ENCODE results near the gene VSTM1.
"Not testable (repeated sequence)": the region's sequence is repeated elsewhere in the genome, so short reads cannot be mapped to it uniquely, and the experiment has no call there.

The VSTM1 gene

DNA sequence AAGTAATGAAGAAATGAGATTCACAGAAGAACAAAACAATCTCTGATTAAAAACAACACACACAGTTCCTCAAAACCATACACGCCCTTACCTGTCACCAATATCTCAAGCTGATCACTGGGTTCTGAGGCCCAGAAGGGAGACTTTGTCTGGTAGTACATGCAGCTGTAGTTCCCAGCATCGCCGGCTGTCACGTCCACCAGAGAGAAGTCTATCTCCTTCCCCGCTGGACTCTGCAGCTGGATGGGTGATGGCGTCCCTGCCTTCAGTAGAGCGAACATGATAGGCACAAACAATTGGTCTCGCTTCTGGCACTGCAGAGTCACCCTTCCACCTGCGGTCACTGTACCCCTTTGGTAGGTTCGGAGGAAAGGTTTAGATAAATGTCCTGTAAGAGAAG, 10.1 kb upstream of the VSTM1 start:
- DNase-seq (ENCODE audit: low read depth) = no peak

DNA sequence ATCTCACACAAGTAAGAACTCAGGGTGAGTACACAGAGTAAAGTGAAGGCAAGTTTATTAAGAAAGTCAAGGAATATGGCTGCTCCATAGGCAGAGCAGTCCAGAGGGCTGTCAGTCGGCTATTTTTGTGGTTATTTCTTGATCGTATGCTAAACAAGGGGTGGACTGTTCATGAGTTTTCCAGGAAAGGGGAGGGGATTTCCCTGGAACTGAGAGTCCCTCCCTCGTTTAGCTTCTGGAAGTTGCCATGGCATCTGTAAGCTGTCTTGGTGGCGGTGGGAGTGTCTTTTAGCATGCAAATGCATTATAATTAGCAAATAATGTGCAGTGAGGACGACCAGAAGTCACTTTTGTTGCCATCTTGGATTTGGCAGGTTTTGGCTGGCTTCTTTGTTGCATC, 5.8 kb upstream of the VSTM1 start:
- DNase-seq (ENCODE audit: low read depth) = no peak

DNA sequence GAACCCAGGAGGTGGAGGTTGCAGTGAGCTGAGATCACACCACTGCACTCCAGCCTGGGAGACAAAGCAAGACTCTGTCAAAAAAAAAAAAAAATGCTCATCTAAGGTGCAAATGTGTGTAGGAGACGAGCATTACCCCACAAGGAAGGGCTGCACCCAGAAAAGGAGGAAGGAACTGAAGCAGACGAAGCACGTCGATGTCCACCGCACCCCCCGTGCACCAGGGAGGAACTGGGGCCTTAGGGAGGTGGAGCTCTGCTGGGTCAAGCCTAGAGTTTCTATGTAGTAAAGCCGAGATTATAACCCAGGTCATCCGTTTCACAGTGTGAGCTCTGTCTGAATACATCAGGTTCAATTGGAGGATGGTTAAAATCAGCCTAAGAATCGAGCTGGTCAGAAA, 1.1 kb downstream of the VSTM1 start:
- DNase-seq (ENCODE audit: low read depth) = no peak

DNA sequence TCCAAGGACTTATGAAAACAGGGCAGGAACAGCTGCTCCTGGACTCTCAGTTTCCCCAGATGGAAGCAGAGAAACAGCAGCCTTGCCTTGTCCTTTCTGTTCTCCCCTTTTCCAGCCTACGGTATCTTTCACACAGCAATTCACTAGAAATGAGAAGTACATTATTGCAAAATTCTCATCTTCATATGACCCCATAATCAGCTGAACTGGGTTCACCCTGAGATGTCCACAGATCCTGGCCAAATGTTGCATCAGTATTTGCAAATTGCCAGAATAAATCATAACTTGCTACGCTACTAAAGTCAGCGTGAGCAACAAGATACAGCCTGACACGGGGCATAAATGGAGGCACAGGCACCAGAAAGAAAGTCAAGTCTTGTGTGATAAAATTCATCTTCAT, 16.1 kb downstream of the VSTM1 start:
- DNase-seq (ENCODE audit: low read depth) = no peak

DNA sequence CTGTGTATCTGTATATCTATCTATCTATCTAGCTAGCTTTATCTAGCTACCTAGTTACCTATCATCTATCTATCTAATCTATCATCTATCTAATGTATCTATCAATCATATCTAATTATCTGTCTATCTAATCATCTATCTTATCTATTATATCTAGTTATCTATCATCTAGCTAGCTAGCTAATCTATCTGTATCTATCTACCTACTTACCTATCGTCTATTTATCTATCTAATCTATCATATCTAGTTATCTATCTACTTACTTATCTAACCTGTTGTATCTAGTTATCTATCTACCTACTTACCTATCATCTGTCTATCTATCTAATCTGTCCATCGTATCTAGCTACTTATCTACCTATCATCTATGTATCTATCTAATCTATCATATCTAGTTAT, 17.9 kb downstream of the VSTM1 start:
- DNase-seq (ENCODE audit: low read depth) = no peak

DNA sequence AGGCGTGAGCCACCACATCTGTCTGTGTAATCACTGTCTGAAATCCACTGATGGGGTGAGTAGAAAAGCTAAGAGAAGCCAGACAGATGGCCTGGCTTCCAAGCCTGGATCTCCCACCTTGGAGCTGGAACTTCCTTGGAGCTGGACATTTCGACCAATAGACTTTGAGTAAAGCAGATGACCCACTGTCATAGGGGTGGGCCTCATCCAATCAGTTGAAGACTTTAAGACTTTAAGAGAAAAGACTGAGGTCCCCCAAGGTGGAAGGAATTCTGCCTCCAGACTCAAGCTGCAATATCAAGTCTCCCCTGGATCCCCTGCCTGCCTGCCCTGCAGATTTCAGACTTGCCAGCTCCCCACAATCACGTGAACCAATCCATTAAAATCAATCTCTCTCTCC, 20.7 kb downstream of the VSTM1 start:
- no peak for DNase-seq (ENCODE audit: low read depth)

DNA sequence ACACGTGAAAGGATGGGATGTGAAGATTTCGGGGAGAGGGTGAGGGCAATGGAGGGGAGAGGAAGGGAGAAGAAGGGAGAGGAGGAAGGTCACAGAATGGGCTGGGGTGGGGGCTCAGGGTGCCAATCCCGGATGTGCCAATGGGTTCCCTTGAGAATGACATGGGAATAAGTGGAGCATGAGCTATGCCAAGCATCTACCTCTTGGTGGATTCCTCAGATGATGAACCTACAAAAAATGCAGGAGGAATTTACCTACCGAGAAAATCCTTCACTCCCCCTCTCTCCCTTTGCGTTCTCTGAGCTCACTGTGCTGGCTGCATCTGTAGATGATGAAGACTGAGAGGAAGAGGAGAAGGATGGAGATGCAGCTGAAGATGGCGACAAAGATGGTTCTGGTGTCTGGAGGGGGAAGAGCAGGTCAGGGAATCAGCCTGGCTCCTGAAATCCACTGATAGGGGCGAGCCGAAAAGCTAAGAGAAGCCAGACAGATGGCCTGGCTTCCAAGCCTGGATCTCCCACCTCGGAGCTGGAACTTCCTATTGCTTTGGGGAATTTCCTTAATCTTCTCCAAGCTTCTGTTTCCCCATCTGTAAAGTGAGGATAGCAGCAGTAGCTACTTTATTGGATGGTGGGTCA, 21.6 kb downstream of the VSTM1 start:
- DNase-seq (ENCODE audit: low read depth) = no peak

DNA sequence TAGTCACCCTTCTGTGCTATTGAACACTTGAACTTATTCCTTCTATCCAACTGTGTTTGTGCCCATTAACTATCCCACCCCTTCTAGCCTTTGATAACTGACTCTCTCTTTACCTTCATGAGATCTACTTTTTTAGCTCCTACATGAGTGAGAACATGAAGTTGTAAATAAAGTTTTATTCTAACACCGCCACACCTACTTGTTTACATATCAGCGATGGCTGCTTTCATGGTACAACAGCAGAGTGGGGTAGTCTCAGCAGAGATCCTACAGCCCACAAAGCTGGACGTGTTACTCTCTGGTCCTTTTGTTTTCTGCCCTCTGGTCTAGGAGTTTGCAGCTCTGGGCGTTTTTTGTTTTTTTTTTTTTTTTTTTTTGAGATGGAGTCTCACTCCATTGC, 23.7 kb downstream of the VSTM1 start:
- DNase-seq (ENCODE audit: low read depth) = no peak

DNA sequence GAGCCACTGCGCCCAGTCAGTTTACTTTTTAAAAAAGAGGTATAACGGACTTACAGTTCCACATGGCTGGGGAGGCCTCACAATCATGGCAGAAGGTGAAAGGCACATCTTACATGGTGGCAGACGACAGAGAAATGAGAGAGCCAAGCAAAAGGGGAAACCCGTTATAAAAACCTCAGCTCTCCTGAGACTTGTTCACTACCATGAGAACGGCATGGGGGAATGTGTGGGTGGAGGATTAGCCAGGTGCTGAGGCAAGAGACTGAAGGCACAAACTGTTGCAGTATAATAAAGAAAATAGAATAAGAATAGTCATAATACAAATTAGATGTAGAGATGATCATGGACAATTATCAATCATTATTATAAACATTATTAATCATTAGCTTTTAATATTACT, 27.2 kb downstream of the VSTM1 start:
- not testable (repeated sequence) for DNase-seq (ENCODE audit: low read depth)

DNA sequence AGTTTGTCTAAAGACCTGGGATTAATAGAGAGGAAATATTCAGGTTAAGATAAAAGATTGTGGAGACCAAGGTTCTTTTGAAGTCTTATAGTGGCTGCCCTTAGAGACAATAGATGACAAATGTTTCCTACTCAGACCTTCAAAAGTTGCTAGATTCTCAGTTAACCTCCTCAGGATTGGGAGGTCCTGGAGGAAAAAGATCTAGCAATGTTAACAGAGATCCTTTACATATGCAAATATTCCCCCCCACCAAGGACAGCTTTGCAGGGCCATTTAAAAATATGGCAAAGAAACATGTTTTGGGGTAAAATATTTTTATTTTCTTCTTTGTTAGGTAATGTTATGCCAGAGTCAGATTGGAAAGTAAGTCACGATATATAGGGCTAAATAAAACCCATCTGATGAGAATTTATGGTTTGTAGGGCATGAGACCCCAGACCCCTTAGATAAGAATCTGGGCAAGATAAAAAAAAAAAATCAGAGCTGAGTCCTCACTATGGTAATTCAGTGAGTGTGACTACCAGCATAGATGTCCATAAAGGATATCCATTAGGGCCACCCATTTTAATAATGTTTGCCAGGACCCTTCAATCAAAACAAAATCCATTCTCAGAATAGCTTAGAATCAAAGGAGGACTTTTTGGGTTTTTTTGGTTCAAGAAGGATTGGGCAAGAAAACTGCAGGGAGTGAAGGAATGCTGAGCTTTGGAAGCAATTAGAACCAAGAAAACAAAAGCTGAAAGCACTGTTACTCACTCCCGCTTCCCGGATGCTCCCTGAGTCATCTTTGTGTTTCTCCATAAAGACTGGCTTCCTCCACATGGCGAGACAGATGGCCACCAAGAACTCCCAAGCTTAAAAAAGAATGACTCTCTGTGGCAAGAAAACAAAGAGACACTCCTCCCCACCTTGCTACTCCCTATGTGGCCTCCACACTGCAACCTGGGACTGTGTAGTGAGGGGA, 28.2 kb downstream of the VSTM1 start:
- no peak for DNase-seq (ENCODE audit: low read depth)

DNA sequence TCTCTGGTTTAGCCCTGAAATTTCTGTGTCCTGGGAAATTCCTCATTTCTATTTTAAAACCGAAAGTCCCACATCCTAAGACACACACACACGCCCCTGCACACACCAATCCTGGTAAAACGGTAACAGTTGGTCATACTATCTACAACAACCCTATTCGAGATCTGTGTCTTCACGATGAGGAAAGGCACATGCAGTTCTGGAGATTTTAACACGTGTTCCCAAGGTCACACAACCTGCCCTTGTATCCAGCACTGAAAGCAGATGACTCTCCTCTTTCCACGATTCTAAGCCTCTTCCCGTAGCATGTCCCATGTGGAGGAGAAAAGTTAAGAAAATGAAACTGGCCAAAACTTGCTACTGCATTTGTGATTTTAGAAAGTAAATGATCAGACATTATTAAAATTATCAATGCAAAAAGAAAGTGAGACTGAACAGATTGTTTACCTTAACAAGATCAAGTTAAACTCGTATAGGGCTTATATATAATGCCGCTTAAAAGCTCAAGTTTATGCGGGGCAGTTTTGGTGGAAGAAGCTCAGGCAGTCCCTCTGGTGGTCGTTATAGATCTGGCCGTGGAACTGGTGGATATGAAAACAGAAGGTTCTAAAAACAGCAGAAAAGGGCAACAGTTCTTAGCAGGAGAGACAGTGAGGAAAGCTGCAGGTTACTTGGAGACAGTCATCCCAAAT, 32.7 kb downstream of the VSTM1 start:
- no peak for DNase-seq (ENCODE audit: low read depth)

DNA sequence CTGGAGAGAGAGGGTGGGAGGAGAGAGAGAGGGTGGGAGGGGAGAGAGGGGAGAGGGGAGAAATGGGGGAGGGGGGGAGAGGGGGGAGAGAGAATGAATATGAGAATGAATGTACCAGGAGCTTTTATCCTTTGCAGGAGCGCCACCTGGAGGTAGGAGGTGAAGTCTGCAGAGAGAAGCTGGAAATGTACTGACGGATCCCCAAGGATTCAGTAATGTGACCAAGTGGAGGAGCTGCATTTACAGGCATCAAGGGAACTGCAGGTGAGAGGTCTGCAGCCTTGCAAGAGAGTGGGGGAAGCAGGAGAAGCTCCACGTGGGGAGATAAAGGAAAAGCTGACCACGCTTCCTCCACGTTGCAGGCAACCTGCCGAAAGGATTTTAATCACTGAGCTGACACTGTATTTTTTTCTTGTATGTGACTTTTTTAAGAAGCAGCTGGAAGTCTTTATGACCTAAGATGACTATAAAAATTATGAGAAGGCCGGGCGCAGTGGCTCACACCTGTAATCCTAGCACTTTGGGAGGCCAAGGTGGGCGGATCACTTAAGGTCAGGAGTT, 33.7 kb downstream of the VSTM1 start:
- DNase-seq (ENCODE audit: low read depth) = peak; percentile 18

DNA sequence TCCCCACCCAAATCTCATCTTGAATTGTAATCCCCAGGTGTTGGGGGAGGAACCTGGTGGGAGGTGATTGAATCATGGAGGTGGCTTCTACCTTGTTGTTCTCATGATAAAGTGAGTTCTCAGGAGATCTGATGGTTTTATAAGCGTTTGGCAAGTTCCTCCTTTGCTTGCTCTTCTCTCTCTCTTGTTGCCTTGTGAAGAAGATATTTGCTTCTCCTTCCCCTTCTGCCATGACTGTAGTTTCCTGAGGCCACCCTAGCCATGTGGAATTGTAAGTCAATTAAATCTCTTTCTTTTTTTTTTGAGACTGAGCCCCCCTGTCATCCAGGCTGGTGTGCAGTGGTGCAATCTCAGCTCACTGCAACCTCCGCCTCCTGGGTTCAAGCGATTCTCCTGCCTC, 34.4 kb downstream of the VSTM1 start:
- DNase-seq (ENCODE audit: low read depth) = no peak

DNA sequence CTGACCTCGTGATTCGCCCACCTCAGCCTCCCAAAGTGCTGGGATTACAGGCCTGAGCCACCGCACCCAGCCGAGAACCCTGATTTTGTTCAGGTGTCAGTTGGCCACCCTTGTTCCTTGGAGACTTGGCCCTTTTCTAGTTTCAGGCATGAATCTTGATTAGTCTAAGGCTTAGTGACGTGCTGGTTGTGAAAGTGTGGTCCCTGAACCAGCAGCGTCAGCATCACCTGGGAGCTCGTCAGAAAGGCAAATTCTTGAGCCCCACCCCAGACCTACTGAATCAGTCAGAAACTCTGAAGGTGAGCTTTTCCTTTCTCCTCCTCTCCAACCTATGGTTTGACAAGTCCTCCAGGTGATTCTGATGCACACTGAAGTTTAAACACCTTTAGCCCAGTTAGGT, 37.0 kb downstream of the VSTM1 start:
- DNase-seq (ENCODE audit: low read depth) = no peak

DNA sequence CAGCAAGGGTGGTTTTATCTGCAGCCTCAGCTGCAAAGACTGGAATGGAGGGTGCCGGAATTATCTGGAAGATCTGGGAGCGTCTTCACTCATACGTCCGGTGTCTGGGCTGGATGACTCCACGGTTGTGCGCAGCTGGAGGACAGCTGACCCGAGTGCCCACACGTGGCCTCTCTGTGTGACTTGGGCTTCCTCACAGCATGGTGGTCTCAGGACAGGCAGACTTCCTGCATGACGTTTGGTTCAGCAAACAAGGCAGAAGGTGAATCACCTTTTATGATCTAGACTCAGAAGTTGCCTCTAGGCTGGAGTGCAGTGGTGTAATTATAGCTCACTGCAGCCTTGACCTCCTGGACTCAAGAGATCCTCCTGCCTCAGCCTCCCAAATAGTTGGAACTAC, 39.0 kb downstream of the VSTM1 start:
- DNase-seq (ENCODE audit: low read depth) = no peak

DNA sequence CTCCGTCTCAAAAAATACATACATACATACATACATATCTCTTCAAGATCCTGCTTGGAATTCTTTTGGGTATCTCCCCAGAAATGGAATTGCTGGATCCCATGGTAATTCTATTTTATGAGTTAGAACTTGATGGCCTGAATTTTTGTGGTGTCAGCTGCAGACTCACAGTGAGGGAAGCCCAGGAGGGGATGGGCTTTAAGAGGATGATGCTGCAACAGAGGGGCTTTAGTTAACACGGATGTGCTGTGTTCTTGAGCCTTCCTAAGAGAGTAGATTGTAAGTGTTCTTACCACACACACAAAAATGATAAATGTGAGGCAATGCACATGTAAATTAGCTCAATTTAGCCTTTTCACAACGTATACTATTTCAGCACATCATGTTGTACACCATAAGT, 40.5 kb downstream of the VSTM1 start:
- no peak for DNase-seq (ENCODE audit: low read depth)

DNA sequence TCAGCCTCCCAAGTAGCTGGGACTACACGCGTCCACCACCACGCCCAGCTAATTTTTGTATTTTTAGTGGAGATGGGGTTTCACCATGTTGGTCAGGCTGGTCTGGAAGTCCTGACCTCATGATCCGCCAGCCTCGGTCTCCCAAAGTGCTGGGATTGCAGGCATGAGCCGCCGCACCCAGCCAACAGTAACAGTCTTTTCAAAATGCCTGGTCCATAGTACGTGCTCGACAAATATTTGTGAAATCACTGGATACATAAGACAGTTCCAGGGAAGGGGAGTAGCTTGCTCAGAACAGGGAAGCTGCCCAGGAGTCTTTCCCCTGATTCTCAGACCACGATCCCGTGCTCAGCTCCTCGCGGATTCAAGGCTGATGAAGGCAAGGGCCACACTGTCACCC, 41.8 kb downstream of the VSTM1 start:
- no peak for DNase-seq (ENCODE audit: low read depth)

DNA sequence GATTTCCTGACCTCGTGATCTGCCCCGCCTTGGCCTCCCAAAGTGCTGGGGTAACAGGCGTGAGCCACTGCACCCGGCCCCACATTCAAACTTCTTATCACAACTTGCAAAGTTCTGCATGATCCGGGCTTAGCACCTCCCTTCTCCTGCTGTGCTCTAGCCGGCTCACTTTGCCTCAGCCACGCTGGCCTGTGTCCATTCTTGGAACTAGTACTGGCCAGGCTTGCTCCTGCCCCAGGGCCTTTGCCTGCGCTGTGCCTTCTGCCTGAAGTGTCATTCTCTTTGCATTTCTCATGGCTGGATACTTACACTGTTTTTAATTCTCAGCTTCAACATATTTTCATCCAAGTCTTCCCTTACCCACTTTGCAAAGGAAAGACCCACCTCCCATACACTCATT, 42.3 kb downstream of the VSTM1 start:
- DNase-seq (ENCODE audit: low read depth) = no peak

DNA sequence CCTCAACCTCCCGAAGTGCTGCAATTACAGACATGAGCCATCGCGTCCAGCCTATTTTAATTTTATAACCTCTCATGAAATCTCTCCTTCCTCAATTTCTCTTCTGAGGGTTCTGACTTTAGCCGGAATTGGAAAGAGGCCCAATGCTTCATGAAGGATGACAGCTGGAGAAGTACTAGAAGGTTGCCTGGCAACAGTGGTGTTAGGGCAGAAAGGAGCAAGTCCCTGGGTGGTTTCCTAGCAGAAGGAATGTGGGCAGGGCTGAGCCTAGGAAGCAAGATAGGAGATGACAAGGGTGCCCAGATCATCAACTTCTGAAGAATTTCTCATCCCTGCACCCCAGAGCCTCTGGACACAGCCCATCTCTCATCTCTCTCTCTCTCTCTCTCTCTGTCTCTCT, 46.4 kb downstream of the VSTM1 start:
- no peak for DNase-seq (ENCODE audit: low read depth)

DNA sequence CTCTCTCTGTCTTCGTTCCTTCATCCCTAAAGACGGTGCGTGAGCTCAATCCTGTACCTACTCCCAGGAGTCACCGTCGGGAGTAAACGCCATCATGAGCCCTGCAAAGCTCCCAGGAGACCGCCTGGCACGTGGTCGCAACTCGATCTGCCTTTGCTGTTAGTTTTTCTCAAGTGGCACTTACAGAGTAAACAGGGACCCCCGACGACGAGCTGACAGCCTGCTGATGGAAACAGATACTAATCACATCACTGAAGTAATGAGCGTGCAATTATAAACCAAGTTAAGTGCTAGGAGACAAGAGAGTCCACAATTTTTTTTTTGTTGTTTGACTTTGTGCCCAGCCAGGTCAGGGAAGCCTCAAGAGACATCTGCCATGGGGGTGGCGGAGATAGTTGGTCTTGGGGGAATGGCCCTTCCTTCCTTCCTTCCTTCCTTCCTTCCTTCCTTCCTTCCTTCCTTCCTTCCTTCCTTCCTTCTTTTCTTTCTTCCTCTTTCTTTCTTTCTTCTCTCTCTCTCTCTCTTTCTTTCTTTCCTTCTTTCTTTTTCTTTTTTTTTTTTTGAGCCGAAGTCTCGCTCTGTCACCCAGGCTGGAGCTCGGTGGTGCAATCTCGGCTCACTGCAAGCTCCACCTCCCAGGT, 48.7 kb downstream of the VSTM1 start:
- DNase-seq (ENCODE audit: low read depth) = no peak

DNA sequence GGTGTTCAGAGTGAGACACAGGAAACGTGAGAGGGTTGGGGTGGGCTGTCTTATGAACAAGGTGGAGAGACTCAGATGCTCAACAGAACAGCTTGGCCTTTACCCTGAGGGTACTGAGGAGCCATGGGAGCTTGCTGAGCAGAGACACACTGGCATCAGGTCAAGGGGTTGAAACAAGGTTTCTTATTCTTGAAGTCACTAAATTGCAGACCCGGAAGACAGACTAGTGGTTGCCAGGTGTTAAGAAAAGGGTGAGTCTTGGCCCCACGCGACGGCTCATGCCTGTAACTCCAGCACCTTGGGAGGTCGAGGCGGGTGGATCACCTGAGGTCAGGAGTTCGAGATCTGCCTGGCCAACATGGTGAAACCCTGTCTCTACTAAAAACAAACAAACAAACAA, 49.8 kb downstream of the VSTM1 start:
- no peak for DNase-seq (ENCODE audit: low read depth)

DNA sequence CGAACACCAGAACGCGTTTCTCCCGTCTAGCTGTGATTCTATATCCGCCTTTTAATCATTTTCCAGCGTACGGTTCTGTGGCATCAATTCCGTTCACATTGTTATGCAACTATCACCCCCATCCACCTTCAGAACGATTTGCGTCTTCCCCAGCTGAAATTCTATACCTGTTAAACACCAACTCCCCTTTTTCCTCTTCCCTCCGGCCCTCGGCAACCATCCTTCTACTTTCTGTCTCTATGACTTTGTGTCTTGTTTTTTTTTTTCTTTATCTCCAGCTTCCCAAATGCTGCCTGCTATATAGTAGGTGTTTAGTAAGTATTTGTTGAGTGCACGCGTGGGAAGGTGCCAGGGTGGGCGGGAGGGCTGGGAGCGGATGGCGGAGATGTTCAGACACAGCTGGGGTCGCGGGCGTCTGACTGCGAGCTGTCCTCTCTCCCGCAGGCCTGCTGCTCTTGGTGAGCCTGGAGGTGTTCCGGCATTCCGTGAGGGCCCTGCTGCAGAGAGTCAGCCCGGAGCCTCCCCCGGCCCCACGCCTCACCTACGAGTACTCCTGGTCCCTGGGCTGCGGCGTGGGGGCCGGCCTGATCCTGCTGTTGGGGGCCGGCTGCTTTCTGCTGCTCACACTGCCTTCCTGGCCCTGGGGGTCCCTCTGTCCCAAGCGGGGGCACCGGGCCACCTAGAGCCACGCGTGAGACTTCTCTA, 52.0 kb downstream of the VSTM1 start:
- no peak for DNase-seq (ENCODE audit: low read depth)
